Measurements from ENCODE around the gene ERBB4. TPM values are rescaled to one million over a fixed set of nuclear protein-coding genes. Genes with fewer than 3 reads are reported as not detected.

Gene ERBB4
- total RNA-seq, 1 donor from 2014 or later: 1.2 TPM

DNA sequence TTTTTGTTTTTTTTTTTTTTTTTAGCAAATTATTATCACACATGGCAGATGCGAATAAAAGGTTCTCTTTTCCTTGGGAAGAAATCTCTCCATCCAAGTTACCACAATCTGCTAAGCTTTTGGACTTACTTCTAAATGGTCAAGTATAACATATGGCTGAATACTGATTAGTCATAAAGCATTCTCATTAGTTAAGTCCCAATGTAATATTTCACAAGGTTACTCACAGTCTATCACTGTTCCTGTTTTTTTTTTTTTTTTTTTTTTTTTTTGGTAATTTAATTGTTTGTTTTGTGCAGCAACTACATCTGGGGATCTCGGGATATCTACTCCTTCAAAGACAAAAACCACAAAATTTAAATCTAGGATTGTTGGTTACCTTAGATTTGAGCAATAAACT is 1210.5 kb downstream of the ERBB4 start:
- FAIRE-seq (no peak), DNase-seq (ENCODE audit: low read depth) (no peak)
- Histone ChIP-seq H3K4me2 (ENCODE audit: low read length) (no peak overlapping the region), H3K9me3 (ENCODE audit: insufficient read depth, low read depth, low read length) (no peaks in the 10 kb centered on the region), H3K27me3 (ENCODE audit: insufficient read depth, low read length) (no peaks in the 10 kb centered on the region), H3K4me3 (ENCODE audit: insufficient read depth, low read depth, low read length) (no peak overlapping the region), H3K4me1 (ENCODE audit: insufficient read depth, low read length) (no peaks in the 10 kb centered on the region), H3K36me3 (ENCODE audit: insufficient read depth, low read length) (no peaks in the 10 kb centered on the region), H2AFZ (ENCODE audit: low read depth, low read length) (no peak overlapping the region), H4K20me1 (ENCODE audit: insufficient read depth, low read length) (no peaks in the 10 kb centered on the region), H3K27ac (ENCODE audit: low read depth, low read length) (no peak overlapping the region), H3K79me2 (ENCODE audit: insufficient read depth, low read length) (no peaks in the 10 kb centered on the region), H3K9ac (ENCODE audit: low read length) (no peak overlapping the region)
- no peaks in the 10 kb centered on the region for H3K9me3 Mint-ChIP-seq (ENCODE audit: unreplicated experiment)
- H3K27me3 Mint-ChIP-seq (ENCODE audit: low read depth, unreplicated experiment): no peaks in the 10 kb centered on the region
- no peak overlapping the region for H3K27ac Mint-ChIP-seq (ENCODE audit: unreplicated experiment)
- no peak overlapping the region for H3K4me3 Mint-ChIP-seq (ENCODE audit: unreplicated experiment)
- no peaks in the 10 kb centered on the region for H3K4me1 Mint-ChIP-seq (ENCODE audit: low read depth, unreplicated experiment)
- no peaks in the 10 kb centered on the region for H3K36me3 Mint-ChIP-seq (ENCODE audit: low read depth, unreplicated experiment)
- TF ChIP-seq, protein P1, sequence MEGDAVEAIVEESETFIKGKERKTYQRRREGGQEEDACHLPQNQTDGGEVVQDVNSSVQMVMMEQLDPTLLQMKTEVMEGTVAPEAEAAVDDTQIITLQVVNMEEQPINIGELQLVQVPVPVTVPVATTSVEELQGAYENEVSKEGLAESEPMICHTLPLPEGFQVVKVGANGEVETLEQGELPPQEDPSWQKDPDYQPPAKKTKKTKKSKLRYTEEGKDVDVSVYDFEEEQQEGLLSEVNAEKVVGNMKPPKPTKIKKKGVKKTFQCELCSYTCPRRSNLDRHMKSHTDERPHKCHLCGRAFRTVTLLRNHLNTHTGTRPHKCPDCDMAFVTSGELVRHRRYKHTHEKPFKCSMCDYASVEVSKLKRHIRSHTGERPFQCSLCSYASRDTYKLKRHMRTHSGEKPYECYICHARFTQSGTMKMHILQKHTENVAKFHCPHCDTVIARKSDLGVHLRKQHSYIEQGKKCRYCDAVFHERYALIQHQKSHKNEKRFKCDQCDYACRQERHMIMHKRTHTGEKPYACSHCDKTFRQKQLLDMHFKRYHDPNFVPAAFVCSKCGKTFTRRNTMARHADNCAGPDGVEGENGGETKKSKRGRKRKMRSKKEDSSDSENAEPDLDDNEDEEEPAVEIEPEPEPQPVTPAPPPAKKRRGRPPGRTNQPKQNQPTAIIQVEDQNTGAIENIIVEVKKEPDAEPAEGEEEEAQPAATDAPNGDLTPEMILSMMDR (IDR thresholded peaks at IDR 0.05; ENCODE audit: insufficient read depth, low read depth, low read length): no peak
- TF ChIP-seq EZH2 (IDR thresholded peaks at IDR 0.05; ENCODE audit: insufficient read depth, low read length): no peak

Small RNAs within 50 kb of the gene (microRNA-seq; reads per million reads assigned to microRNA genes)
- gene MIR548F2: not detected

Measured in astrocyte (in vitro differentiated cells and primary cell).